Sigmoid colon (tissue), 4 donors: Measurements from ENCODE around the gene REPS1.

Experiments used
- CTCF ChIP-seq, 4 experiments: fragments of 450-650 bp in 3 of 4; fragments of 200-600 bp in 1 of 4; IDR thresholded peaks; one replicate each; pipeline ENCODE4 v1.5.1; 2016 to 2019; ENCODE audit warnings: antibody characterized with exemption in 4 of 4, mild to moderate bottlenecking in 3 of 4, moderate library complexity in 2 of 4
- EP300 ChIP-seq, 4 donors: sonication (generic); formaldehyde crosslinking; IDR thresholded peaks; one replicate each; pipeline ENCODE4 v1.6.1; 2017; ENCODE audit warnings: antibody characterized with exemption in 4 of 4

GRCh38 chr6:139007428-139007827 is 19.4 kb upstream of the REPS1 start:
- TF ChIP-seq CTCF (IDR thresholded peaks at IDR 0.05) (no peak), EP300 (IDR thresholded peaks at IDR 0.05) (no peak)
